Panc1 (cell line): ENCODE measurements around the gene SGO2.

ENCODE experiments used
- POLR2AphosphoS5 ChIP-seq: IDR thresholded peaks from 2 replicates; pipeline ENCODE4 v1.6.1; 2012; ENCODE audit warnings: mild to moderate bottlenecking, low read depth, low read length, moderate library complexity
- TF ChIP-seq, protein P1 (sequence below): fragments of 450-650 bp; IDR thresholded peaks from 2 replicates; pipeline ENCODE4 v1.5.1; 2017; ENCODE audit warnings: mild to moderate bottlenecking
- TF ChIP-seq, protein P2 (sequence below), 2 experiments: IDR thresholded peaks; 2 replicates each; pipeline ENCODE4 v1.6.1; 2011 to 2012; ENCODE audit warnings: low read depth in 2 of 2, control low read depth in 1 of 2, low read length in 1 of 2, mild to moderate bottlenecking in 1 of 2, moderate library complexity in 1 of 2; ENCODE audit not compliant: insufficient read depth in 1 of 2

DNA sequence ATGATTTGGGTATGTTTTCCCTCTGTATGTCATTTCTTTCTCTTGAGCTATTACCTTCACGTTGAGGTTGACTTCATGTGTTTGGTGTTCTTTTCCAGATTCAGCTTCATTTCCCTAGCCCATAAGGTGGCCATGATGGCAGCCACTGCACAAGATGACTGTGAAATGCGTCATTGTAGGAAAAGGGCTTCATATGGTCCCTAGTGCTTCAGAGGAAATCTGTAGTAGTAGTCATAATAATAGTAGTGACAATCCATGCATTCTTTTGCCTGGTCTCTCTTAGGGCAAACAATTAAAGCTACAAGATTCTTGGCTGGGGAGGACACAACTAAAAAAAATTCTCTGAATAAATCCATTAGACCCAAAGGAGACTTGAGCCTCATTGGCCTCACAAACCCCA lies 88.2 kb downstream of the SGO2 start:
- TF ChIP-seq, protein P1, sequence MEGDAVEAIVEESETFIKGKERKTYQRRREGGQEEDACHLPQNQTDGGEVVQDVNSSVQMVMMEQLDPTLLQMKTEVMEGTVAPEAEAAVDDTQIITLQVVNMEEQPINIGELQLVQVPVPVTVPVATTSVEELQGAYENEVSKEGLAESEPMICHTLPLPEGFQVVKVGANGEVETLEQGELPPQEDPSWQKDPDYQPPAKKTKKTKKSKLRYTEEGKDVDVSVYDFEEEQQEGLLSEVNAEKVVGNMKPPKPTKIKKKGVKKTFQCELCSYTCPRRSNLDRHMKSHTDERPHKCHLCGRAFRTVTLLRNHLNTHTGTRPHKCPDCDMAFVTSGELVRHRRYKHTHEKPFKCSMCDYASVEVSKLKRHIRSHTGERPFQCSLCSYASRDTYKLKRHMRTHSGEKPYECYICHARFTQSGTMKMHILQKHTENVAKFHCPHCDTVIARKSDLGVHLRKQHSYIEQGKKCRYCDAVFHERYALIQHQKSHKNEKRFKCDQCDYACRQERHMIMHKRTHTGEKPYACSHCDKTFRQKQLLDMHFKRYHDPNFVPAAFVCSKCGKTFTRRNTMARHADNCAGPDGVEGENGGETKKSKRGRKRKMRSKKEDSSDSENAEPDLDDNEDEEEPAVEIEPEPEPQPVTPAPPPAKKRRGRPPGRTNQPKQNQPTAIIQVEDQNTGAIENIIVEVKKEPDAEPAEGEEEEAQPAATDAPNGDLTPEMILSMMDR: no peak
- TF ChIP-seq POLR2AphosphoS5: no peak
- TF ChIP-seq, protein P2, sequence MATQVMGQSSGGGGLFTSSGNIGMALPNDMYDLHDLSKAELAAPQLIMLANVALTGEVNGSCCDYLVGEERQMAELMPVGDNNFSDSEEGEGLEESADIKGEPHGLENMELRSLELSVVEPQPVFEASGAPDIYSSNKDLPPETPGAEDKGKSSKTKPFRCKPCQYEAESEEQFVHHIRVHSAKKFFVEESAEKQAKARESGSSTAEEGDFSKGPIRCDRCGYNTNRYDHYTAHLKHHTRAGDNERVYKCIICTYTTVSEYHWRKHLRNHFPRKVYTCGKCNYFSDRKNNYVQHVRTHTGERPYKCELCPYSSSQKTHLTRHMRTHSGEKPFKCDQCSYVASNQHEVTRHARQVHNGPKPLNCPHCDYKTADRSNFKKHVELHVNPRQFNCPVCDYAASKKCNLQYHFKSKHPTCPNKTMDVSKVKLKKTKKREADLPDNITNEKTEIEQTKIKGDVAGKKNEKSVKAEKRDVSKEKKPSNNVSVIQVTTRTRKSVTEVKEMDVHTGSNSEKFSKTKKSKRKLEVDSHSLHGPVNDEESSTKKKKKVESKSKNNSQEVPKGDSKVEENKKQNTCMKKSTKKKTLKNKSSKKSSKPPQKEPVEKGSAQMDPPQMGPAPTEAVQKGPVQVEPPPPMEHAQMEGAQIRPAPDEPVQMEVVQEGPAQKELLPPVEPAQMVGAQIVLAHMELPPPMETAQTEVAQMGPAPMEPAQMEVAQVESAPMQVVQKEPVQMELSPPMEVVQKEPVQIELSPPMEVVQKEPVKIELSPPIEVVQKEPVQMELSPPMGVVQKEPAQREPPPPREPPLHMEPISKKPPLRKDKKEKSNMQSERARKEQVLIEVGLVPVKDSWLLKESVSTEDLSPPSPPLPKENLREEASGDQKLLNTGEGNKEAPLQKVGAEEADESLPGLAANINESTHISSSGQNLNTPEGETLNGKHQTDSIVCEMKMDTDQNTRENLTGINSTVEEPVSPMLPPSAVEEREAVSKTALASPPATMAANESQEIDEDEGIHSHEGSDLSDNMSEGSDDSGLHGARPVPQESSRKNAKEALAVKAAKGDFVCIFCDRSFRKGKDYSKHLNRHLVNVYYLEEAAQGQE (IDR thresholded peaks at IDR 0.05; ENCODE audit: insufficient read depth in 1 of 2, low read depth in 2 of 2, low read length in 1 of 2): no peak
